NK-92 treated with Interleukin-12 subunit alpha and Interleukin-12 subunit beta, amount 100 ng/mL, for 24 hours (cell line): ENCODE results near the gene GATB.
A peak's percentile ranks its signal among the peaks of the same experiment; 100 is the strongest.
"Not testable (repeated sequence)": the region's sequence is repeated elsewhere in the genome, so short reads cannot be mapped to it uniquely, and the experiment has no call there.

Experiments
- DNase-seq: peaks from one replicate; lab custom pipeline; 2025; lab: John Stamatoyannopoulos, UW

Gene GATB

DNA sequence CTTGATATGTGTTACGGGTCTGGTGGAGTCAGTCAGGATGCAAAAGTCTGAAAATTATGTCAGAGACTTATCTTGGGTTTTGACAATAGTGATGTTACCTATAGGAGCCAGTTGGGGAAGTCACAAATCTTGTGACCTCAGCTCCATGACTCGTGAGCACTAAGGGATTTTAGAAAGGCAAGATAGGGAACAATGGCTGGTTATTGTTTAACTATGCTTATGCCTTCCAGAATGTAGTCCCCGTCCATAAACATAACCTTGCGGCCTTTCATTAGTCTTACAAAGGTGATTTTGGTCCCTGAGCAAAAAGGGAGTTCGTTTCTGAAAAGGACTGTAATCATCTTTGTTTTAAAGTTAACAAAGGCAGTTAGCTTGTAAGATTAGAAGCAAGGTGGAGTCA, 23.9 kb upstream of the GATB start:
- DNase-seq = no peak

DNA sequence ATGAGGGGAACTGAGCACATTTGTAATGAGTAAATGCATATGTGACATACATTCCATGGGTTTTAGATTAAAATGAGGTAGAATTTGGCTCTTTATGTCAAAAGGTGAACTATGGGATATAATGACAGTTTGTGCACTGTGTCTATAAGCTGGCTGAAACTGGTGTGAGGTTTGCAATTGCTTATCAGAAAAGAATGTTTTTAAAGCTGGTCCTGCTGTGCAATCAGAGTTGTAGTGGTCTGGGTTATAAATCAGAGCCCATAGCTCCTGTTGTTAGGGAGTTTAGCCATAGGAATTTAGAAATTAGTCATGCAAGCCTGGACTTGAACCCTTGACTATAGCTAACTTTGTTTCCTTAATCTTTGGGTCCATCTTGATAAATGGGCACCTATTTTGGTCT, 23.1 kb upstream of the GATB start:
- no peak for DNase-seq

DNA sequence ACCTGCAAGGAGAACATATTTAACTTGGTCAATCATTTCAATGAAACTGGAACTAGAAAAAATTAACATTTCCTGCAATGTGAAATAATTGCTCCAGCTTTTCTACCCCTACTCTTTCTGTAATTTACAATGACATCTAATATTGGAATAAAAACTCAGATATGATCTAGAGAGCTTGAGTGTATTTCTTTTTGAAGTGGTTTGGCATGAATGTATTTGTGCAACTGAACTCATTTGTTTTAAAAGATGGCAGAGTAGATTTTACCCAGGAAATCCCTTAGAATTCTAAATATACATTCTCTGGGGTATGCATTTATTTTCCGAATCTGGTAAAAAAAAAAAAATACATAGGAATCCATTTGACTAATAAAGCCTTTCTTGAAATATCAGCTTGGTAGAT, 21.5 kb upstream of the GATB start:
- DNase-seq = no peak

DNA sequence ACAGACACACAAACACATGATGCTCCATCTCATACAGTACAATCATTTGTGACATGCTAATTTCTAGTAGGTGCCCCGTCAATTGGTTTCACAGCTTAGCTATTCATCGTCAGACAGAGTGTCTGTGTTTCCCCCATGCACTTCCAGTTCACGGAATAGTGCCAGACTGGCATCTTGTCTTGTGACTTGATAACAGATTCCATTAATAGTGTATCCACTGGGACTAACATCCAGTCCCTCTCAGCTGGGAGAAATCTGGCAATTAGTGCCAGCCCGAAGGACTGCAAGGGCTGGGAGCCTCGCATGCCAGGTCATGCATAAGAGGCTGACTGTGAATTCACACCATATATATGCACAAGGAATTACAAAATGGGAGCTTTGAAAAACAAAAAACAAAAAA, 20.2 kb upstream of the GATB start:
- DNase-seq = no peak

DNA sequence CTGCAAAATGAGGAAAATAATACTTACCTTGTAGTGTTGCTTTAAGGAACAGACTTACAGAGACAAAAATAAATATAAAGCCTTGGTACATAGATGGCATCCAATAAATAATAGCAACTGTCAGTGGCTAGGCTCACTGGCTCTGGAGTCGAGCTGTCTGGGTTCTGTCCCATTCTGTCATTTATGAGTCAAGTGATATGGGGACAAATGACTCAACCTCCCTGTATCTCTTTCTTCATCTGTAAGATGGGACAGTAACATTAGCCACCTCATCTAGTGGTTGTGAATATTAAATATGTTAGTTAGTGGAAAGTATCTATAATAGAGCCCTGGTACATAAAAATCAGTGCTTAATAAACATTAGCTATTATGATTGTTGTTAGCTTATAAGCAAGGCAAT, 16.7 kb upstream of the GATB start:
- no peak for DNase-seq

DNA sequence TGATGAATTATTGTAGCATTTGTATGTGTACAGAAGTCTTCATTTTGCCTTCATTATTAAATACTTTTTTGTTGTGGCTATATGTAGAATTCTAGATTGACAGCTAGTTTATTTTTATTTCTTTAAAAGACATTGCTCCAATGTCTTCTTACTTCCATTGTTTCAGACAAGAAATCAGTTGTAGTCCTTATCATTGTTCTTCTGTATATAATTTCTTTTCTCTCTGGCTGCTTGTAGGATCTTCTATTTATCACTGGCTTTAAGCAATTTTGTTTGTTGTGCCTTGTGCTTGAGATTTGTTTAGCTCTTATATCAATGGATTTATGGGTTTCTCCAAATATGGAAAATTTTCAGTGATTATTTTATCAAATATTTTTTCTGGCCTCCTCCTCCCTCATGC, 13.5 kb upstream of the GATB start:
- no peak for DNase-seq

DNA sequence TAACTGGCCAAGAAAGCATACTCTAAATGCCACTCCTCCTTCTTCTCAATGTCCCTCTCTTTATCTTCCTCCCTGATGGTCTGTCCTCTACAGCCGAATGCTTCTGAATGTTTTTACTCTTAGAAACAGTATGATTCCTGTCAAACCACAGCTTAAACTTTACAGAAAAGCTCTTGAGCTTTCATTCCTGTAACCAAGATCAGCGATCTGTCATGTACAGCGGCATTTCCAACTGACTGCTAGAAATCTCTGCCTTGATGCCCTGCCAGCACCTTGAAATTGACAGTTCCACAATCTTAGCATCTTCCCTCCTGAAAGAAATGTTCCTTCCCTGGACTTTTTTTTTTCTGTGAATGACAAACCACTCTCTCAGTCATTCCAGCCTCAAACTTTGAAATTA, 11.5 kb upstream of the GATB start:
- no peak for DNase-seq

DNA sequence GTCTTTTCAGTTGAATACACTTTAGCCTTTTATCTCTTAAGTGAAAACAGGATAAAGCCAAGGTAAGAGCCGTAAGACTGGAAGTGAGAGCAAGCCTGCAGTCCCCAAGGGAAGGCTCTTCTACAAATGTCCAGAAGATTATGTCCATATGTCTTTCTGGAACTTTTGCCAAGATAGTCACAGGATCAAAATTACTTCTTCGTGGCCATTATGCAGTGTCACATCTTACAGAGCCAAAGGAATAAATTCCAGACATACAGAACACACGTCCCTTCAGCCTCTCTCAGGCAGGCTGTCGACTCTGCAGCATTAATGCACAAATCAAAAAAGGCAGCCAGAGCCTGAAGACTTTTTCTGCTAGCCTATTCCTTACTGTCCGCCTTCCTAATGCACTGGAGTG, 10.9 kb upstream of the GATB start:
- DNase-seq = no peak

DNA sequence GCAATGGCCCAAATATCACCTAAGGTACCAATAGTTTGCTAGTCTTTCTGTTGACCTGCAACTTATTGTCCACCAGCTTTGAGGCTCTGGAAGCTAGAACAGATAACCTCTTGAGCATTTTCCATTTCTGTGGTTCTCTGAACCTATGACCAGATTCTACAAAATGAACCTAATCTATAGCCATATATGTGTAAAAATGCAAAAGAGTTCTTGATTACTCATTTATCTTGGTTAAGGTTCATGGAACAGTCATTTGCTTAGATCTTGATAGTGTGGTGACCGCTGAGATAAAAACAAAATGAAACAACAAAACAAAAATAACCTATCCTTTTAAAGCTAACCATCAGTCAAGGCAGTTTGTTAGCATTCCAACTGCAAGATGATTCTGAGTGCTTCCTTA, 9.3 kb upstream of the GATB start:
- no peak for DNase-seq

DNA sequence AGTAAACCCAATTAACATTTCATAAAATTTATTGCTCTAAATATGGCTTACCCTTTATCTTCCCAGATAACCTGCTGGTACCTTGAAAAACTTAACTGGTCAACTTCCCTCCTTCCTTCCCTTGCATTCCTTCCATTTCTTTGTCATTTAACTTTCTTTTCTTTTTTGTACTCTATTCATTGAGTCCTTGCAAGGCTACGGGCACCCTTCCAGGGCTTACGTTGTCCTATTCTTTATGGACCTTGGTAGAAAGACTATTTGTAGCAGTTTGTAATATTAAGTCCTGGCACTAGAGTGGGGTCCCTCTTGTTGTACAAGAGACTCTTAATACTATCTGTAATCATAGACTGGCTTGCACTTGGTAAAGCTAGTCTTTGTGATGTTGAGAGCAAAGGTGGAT, 8.0 kb upstream of the GATB start:
- no peak for DNase-seq

DNA sequence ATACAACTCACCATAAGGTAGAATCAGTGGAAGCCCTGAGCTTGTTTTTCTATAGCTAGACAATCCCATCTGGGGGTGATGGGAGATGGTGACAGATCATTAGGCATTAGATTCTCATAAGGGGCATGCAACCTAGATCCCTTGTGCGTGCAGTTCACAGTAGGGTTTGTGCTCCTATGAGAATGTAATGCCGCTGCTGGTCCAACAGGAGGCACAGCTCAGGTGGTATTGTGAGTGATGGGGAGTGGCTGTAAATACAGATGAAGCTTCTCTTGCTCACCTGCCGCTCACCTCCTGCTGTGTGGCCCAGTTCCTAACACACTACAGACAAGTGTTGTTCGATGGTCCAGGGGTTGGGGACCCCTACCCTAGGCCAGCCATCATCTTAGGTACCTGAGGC, 5.9 kb upstream of the GATB start:
- no peak for DNase-seq

DNA sequence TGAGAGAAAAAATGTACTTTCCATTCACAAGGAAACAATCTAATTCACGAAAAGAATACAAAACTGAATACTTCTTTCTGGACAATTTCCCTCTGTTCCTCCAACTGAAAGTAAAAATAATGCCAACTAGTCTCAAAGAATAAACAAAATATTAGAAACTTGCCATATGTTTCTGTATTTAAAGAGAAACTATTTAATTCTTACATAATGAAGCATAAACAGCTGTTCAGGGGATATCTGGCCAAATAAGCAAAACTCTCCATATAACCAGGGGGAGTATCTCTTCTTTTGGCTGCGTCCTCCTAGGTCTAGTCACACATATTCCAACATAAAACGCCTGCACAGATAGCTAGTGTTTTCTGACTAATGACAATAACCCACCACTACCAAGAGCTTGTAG, 805 bp downstream of the GATB start:
- DNase-seq = no peak

DNA sequence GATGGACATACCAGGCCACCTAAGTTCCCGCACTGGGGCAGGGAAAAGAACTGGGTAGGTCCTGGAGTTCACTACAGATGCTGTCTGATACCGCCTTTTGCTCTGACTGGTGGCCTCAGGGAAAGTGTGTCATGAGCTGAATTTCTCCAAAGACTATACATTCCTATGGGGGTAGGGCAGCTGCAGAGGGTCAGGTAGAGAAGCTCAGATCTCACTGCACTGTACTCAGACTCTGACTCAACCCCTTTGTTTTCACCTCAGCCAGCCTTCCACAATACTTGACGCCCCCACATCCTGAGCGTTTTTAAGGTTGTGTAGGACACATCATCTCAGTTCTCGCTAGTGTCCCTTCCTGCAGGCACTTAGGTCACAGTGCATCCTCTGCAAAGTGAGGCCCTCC, 7.8 kb downstream of the GATB start:
- peak; percentile 8 for DNase-seq

DNA sequence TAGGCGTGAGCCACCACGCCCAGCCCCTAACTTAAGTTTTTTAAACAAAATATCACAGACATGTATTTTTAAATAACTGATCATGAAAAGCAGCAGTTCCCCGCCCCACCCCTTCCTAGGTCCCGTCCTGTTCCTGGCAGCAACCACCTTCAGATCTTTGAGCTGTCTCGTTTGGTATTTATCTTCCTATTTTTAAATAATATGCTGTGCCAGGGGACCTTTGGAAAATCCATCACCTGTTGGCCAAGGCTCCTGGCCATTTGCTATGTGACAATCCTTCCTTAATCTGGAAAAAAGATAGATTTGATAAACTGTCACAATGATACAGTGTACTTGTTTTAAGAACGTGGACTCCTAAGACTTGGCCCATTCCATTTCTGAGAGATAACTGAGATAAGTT, 10.7 kb downstream of the GATB start:
- DNase-seq = no peak

DNA sequence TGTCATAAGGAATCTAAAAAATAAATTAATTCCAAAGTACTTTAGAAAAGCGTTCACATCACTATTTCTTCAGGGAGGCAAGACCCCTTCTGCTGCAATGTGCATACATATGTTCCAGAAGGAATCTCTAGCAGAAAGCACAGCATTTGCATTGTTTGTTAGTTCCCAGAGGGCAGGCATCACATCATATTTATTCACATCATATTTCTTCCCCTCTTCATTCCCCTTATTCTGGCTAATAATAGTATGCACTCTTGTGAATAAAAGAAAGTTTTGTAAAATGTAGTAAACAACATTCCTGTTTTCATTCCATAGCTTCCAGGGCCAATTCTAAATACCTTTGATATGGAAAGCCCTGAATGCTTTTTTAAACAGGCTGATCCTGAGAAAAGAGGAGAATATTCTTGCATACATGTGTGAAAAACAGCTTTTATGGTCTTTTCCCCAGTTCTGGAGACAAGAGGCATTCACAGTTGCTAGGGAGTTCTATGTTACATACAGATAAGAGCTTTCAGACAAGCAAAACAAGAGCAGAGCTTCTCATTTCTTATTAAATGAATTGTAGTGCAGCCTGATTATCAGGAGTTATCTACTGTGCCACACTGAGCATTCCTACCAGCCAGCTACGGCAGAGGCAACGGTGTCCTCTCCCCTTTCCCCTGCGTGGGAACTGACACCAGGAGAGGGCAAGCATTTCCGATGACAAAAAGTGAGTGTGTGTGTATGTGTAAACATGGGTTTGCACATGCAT, 15.2 kb downstream of the GATB start:
- DNase-seq = no peak

DNA sequence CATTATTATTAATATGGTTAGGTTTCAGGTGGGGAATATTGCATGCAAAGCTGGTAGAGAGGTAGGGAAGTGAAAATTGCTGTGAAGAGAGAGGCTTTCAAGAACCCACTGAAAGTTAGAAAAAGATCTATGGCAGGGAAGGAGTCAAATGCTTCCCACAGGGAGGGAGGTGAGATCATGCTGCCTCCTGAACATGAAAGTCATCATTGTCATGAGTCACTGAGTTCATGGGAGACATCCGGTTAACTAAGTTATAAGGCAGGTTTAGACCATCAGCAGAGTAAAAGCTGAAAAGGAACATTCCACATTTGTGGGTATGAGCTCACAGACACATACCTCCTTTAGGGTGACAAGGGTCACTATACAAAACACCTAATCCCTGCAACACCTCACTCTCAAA, 16.2 kb downstream of the GATB start:
- no peak for DNase-seq

DNA sequence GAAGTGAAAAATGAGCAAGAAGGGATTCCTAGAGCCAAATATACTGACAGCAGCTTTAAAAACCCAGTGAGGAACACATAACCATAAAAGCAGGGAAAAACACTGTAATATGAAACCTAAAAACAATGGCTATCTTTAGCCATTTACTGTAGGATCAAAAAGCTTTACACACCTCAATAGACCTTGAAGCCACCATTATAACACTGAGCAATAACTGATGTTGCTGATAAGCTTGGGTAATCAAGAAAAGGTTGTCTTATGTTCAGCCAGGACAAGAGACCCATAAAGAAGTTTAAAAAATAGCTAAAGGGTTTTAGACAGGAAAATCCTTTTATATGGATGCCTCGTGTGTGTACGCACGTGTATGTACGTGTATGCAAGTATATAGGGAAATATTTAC, 16.9 kb downstream of the GATB start:
- no peak for DNase-seq

DNA sequence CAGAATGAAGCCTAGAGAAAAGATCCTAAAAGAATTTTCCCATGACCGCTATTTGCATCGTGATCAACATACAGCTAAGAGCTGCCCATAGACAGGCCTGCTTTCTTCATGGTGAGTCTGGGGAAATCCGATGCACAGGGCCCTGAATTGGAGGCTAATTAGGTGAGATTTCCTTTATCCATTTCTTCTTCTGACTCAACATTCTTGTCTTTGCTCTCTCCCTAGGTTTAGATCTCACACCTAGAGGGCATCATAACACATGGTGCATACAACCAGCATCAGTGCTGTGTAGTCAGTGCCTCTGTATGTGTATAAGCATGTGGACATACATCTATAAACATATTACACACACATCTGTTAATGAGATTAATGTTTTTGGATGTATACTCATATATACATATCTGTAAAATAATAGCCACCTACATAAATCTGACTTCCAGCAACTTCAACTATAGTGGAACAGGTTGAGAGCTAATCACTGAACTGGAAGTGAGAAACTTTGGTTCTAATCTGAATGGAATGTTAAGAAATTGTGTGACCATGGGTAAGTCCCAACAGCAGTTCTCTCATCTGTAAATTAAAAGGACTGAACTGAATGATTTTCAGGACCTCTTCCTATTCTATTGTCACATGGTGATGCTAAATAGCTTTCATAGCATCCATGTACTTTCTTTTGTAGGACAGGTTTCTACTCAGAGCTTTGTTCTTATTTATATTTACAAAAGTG, 17.5 kb downstream of the GATB start:
- no peak for DNase-seq

DNA sequence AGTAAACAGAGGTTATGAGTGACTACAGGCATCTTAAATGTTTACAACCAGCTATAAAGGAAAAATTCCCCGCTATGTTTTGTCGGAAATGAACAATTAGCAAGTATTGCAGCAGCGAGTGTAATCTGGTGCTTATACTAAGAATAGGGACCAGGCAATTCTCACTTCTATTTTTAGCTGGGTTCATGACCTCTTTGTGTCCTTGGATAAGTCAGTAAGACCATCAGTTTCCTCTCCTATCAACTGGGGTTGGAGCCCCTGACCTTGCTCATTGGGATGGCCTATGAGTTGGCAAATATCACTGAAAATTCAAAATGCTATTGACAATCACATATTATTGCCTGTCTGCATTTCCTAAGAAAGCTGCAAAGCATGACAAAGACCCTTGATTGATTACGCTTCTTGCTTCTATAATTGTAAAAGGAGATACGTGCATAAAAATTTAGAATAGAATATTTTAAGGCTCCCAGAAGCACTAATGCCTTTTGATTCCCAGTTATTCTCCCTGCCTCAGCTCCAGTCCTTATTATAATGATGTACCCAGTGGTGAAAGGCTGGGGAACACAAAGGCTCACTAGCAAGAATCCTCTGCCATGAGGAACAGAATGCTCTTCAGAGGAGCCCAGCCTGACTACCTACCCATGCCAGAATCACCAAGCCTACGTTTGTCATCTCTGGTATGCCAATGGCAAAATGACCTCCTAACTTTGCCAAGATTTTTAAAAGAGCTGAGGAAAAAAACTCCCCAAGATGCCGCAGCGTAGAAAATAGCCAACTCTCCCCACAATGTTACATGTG, 21.9 kb downstream of the GATB start:
- no peak for DNase-seq

DNA sequence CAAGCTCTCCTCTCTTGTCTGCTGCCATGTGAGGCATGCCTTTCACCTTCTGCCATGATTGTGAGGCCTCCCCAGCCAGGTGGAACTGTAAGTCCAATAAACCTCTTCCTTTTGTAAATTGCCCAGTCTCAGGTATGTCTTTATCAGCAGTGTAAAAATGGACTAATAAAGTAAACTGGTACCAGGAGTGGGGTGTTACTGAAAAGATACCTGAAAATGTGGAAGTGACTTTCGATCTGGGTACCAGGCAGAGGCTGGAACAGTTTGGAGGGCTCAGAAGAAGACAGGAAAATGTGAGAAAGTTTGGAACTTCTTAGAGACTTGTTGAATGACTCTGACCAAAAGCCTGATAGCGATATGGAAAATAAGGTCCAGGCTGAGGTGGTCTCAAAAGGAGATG, 24.0 kb downstream of the GATB start:
- DNase-seq = not testable (repeated sequence)

DNA sequence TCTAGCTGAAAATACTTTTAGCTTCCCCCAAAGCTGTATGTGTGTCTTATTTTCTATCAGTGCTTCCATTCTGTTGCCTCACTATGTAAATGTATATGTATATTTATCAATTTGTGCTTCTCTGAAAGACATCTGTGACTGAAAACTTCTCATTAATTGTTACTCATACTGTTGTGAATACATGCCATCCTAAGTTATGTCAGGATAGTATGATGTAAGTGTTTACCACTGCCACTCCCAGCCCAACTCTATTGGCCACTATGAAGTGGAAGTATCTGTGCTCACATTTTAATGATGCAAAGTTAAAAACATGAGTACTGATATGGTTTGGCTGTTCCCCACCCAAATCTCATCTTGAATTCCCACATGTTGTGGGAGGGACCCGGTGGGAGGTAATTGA, 24.4 kb downstream of the GATB start:
- no peak for DNase-seq

DNA sequence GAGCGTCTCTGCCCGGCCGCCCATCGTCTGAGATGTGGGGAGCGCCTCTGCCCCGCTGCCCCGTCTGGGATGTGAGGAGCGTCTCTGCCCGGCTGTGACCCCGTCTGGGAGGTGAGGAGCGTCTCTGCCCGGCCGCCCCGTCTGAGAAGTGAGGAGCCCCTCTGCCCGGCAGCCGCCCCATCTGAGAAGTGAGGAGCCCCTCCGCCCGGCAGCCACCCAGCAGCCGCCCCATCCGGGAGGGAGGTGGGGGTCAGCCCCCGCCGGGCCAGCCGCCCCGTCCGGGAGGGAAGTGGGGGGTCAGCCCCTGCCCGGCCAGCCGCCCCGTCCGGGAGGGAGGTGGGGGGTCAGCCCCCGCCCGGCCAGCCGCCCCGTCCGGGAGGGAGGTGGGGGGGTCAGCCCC, 29.1 kb downstream of the GATB start:
- DNase-seq = not testable (repeated sequence)
